DMS153 treated with DMSO at 0.1 percent for 48 hours (cell line): ENCODE measurements around the gene KIF26B.
A peak's percentile ranks its signal among the peaks of the same experiment; 100 is the strongest.

Experiments
- DNase-seq: peaks from one replicate; lab custom pipeline; 2025; ENCODE audit not compliant: unreplicated experiment; lab: John Stamatoyannopoulos, UW

The KIF26B gene

DNA sequence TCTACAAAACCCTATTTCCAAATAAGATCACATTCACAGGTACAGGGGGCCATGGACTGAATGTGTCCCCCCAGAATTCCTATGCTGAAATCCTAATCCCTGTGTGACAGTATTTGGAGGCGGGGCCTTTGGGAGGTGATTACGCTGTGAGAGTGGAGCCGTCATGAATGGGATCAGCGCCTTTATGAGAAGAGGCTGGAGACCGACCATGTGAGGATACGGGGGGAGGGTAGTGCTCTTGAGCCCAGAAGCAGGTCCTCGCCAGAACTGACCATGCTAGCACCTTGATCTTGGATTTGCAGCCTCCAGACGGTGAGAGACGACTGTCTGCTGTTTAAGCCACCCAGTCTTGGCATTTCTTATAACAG lies 23.8 kb upstream of the KIF26B start:
- DNase-seq, result no peak

DNA sequence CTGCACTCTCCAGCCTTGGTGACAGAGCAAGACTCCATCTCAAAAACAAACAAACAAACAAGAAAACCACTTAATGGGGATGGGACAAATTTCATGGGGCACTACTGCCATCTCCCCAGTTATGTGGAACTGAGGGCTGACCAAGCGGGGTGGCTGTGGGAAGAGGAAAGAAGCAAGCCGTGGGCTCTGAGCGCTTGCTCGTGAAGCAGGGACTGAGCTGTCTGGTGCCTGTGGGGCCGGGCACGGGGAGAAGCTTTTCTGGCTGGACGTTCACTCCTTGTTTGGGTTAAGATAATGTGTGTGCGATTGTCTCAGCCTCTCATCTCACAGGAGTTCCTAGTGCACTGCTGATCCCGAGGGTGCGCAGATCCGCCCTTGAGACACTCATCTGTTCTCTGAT lies 22.0 kb upstream of the KIF26B start:
- DNase-seq, result no peak

DNA sequence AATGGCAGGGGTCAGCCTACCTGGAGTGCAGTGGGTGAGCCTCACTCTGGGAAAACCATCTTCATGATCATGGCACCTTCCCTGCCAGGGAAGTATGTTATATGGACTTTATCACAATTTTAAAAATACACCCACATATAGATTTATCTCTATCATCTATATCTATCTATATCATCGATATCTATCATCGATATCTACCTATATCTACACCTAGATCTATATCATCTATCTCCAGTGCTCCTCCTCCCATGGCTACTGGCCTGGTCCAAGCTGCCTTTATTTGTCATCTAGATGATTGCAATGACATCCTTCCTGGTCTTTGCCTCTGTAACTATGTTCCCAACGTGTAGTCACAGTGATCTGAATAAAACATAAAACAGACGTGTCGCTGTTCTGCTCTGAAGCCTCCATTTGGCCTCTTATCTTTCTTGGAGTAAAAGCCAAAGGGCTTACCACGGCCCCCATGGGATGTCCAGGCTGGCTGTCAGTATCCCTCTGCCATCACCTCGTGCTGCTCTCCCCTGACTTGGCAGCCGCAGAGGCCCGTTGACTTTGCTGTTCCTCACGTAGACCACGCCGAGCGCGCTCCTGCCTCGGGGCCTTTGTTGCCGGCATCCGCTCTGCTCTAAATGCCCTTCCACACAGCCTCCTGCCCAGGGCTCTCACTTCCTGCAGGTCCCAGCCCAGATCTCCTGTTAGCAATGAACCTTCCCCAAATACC lies 20.6 kb upstream of the KIF26B start:
- DNase-seq, result no peak

DNA sequence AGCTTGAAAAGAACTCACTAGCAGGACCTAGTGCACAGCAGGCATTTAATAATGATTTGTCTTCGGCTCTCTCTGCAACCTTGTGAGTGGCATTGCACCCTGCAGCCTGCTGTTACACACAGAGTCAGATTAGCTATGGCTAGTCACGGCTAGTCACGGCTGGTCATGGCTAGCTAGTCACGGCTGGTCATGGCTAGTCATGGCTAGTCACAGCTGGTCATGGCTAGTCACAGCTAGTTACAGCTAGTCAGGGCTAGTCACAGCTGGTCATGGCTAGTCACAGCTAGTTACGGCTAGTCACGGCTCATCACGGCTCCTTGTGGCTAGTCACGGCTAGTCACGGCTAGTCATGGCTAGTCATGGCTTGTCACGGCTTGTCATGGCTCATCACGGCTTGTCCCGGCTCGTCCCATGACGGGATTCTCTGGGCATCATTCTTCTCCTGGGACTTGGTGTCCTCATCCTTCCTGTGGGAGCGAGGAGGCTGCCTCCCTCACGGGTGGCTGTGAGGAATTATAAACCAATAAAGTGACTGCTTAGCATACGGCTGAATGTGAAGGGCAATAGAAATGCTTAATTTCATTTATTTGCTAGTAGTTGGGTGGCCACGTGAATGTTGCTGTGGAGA lies 12.5 kb upstream of the KIF26B start:
- DNase-seq, result no peak

DNA sequence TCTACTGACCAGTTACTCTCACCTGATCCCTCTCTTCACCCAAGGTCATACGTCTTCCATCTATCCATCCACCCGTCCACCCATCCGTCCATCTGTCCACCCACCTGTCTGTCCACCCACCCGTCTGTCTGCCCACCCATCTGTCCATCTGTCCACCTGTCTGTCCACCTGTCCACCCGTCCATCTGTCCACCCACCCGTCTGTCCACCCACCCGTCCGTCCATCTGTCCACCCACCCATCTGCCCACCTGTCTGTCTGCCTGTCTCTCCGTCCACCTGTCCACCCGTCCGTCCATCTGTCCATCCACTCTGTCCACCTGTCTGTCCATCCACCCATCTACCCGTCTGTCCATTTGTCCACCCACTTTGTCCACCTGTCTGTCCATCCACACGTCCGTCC lies 11.8 kb upstream of the KIF26B start:
- no peak for DNase-seq

DNA sequence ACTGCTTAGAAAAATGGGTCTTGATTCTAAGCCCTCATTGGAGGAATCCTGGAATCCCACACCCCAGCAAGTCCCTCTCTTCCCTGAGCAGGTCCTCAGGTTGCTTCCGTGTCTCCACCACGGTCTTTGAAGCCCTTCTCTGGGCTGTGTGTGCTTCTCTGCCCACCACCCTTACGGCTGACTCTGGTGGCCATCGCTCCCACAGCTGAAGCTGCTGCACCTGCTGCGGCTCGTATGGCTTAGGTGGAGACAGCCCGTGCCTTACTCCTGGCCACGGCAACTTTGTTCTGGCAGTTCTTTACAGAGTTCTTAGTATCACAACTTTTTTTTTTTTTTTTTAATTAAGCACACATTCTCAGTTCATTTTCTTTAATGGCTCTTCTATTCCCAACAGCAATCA lies 10.9 kb upstream of the KIF26B start:
- DNase-seq, result no peak

DNA sequence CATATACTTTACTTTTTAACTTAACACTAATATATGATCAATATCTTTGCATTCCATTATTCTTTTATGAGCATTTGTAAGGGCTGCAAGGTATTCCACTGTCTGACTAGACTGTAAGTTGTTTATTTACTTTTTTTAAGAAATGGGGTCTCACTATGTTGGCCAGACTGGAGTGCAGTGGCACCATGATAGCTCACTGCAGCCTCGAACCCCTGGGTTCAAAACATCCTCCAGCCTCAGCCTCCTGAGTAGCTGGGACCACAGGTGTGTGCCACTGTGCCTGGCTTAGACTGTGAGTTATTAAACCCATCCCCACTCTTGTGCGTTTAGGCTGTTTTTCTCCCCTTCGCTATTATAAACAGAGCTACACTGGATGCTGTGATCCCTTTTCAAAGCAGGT lies 6.7 kb upstream of the KIF26B start:
- no peak for DNase-seq

DNA sequence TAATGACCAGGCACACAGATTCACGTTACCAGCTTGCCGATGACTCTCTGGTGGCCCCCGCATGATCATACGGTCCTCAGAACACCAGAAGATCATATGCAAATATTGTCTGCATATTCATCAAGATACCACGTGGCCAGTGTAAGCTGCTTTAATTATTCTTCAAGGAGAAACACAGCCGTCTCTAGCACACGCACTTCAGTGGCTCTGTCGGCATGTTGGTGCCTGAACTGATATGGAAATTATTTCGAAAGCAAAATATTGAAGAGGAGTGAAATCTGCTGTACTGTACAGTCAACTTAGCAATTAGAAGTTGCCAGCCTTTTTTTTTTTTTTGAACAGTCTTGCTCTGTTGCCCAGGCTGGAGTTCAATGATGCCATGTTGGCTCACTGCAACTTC lies 5.9 kb upstream of the KIF26B start:
- no peak for DNase-seq

DNA sequence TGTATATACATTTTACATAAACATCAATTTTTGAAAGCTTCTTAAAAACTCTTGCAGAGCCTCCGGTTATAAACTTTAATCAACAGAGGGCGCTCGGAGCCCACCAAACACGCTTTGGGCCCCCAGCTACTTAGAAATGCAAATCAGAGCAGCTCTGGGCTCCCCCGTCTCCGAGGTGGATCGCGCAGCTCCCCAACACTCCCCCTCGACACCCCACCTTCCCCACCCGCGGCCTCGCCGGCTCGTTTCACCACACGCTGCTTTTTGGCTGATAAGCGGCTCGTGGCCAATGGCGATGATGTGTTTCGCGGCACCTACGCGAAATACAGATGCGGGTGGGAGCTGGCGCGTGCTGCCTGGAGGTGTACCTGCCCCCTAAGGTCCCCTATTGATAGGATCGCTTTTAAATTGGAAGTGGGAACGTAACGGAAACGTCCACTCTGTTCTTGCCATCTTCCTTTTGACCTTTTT lies 1.7 kb upstream of the KIF26B start:
- peak; percentile 76 for DNase-seq

DNA sequence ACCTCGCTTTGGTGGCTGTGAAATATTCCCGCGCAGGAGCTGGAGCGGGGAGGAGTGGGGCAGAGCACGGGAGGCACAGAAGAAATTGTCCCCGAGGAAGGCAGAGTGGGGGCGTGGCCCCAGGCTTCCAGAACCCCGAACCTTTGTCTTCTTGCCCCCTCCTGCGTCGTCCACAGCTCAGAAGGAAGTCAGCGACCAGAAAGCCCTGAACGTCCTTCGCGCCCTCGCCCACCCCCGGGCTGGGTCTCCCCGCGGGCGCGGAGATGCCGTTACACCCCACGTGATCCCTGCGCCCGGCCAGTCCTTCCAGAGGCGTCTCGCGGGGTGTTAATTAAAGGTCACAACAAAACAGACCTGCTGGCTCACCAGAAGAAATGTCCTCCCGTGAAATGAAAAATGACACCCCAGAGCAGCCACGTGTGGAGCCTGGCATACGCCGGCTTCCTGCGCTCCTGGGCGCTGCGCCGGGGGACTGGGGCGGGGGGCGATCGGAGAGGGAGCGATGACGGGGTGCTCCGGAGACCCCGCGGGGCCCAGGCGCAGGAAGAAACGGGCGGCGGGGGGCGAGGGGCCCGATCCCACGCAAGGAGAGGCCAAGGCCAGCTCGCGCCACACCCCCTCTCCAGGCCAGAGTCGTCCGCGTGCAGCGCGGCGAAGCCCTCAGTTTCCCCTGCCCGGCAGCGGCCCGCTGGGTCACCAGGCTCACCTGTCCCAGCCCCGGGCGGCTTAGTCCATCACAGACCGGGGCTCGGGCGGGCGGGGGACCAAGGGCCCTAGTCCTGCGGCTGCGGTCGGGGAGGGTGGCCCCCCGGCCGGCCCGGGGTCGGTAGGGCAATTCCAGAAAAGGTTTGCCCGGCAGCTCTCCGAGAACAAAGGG lies 995 bp upstream of the KIF26B start:
- DNase-seq, result no peak

DNA sequence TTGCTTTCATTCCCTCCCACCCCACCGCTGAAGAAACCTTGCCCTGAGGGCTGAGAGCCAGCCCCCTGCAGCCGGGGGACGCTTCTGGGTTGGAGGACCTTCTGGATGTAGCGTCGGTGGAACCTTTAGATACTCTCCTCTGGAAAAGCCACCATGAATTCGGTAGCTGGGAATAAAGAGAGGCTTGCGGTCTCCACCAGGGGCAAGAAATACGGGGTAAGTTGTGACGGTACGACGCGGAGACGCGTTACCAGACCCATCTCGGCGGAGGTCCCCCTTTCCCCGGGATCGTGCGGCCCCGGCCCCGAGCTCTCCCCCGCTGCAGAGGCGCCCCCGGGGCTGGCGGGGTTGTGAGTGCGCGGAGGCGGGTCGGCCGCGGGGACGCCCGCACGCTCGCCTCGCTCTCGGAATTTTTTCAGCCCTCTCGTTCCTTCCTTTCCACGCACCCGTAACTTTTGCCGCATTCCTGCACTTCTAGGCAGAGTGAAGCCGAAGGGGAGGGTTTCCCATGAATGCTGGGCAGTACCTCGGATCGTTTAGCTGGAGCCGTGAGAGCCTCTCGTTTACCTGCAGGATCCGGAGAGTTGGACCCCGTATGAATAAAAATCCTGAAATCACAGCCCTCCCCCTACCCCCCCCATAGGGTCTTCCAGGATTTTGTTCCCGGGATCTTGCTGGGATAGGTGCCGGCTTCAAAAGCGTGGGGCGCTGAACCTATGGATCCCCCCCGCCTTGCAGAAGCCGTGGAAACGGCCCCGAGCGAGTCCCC lies 671 bp downstream of the KIF26B start:
- peak; percentile 37 for DNase-seq

DNA sequence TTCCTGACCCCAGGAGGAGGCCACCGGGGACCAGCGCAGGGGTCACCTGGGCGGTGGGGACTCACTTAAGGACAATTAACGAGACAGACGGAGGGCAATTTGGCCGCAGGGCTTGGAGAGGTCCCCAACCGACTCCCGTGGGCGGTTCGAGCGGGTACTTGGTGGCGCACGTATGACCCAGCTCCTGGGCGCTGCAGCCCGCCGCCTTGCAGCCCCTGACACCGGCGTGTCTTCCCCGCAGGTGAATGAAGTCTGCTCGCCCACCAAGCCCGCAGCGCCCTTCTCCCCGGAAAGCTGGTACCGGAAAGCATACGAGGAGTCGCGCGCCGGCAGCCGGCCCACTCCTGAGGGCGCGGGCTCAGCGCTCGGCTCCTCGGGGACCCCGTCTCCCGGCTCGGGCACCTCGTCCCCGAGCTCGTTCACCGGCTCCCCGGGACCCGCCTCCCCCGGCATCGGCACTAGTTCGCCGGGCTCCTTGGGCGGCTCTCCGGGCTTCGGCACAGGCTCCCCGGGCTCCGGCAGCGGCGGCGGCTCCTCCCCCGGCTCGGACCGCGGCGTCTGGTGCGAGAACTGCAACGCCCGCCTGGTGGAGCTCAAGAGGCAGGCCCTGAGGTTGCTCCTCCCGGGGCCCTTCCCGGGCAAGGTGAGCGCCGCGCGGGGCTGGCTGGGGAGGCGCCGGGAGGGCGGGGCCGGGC lies 1.4 kb downstream of the KIF26B start:
- peak; percentile 97 for DNase-seq

DNA sequence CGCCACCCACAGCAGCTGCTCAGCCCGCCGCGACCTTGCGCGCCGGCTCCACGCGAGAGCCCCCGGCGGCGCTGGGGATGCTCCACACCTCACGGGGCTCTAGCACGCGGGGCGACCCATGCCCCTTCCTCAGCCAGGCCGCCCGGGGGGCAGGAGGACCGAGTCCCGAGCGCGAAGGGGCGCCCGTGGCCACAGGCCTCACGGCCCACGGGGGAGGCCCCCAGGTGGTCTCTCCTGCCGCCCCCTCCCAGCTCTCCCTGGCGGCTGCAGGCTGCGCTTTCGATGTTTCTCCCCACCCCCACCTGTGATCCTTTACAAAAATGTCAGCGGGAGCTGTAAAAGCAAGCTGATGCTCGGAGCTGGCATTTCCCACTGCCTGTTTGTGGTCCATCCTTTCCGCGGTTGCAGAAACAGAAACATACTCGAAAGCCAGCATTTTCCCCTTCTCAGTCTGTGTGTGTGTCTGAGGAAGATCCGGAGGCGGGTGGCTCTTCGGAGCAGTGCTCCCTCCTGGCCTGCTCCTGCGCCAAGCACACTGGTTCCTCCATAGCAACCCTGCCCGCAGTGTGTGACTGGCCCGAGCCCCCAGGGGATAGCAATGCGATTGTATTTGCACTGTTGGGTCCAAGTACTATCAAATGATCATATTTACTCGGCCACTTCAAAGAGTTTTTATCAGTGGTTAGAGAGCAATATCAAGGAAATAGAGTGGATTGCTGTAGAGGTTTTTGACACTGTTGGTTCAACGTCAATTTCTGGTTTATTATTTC lies 2.1 kb downstream of the KIF26B start:
- DNase-seq, result peak; percentile 81

DNA sequence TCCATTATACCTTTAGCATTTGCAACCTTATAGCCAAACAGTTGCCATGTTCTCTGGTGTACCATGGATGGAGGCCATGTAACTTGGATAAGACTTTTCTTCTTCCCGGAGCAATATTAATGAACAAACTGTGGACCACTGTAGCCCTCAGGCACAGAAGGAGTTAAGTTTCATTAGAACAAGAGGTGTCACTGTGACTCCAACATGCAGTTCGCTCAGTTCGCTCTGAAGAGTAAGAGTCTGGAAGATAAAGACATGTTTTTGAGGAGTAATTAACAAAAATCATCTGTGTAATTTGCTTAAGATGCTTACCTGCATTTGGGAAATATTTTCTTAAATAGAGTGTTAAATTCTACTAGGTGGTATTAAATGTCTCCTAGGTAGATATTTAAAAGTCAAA lies 4.1 kb downstream of the KIF26B start:
- DNase-seq, result no peak

DNA sequence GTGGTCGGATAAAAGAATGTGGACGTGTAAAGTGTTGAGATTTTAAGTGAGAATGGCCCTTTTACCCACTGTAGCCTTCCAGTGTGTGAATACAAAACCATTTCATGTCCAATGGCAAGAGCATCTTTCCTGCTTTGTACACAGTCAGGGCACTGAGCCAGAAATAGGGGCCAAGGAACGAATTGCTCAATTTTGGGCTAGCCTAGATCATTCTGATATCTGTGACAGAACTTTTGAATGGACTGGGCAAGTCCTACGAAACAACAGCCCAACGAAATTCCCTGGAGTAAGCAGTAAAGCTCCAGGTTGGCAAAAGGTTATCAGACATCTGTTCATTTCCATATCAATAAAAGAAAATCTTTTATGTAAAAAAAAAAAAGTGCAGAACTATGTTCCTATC lies 5.5 kb downstream of the KIF26B start:
- no peak for DNase-seq

DNA sequence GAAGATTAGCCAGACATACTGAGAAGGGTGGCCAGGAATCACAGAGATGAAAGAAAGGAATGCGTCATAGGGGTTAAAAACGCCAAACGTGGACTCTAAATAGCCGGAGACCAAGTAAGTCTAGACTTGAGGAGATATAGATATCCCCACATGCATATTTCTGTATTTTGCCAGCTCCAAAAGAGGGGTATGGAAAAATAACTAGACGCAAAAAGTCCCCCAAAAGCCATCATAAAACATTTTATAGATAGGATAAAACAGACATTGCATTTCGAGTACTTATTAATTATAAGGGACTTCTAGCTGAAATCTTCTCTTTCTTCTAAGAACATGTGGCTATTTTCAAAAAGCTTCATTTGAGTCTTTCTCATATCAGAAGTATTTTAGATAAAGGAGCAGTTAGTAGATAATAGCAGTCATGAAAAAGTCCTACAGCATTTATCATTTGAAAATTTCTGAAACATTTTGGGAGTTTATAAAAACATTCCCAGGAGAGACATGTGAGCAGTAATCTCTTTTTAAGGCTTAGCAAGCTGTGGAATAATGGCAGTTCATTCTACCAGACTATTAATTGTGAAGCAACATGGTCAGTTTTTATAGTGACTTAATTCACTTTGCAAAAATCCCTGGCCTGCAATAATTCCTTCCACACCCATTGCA lies 6.1 kb downstream of the KIF26B start:
- no peak for DNase-seq

DNA sequence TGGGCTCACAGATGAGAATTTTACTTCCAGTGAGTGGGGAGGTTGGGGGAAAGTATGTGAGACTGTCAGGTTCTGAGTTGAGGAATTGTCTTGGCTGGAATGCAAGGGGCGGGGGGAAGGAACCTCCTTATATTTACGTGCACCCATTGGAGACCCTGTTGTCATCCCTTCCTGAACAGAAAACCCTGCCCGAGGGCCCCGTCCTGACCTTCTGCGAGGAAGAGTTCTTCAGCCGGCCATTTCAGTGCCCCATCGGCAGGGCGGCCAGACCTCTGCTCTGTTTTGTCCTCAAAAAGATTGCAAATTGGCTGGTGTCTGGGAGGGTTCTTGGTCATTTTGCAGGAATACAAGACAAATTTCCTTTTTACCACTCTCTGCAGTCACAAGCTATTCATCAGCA lies 7.1 kb downstream of the KIF26B start:
- DNase-seq, result no peak

DNA sequence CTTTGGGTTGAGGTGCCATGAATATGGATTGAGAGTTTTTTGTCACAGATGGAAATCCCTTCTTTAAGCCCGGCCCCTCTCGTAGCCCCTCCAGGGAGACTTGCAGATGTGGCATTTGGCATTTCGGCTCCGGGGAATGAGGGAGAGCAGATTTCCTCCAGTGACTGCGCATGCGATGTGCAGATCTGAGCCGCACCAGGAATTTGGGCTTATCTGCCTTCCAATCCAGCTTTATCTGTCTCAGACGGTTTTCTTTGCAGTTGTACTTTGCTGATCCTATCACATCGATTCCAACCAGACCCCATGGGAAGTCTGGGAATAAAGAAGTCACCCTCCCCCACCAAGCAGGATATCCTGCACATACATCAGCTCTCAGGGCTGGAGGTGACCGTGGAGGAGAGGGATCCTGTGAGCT lies 11.7 kb downstream of the KIF26B start:
- no peak for DNase-seq

DNA sequence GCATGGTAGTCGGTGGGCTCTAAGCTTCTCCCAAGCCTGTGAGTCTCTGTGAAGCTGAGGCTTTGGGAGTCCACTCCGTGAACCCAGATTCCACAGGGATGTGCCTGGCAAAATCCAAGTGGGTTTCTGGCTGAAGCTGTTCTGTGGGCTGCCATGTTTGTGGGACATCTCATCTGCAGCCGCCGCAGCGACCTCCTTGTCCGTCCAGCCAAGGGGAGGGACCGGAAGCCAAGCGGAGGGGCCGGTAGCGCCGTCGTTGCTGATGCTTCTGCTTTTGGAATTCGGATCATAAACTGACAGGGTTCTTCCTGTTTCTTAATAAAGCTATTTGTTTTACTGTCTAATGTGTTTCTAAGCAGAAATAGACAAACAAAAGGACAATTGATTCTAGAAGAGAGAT lies 13.3 kb downstream of the KIF26B start:
- DNase-seq, result peak; percentile 82
